Kidney epithelial cell (primary cell): ENCODE data around the gene ATOSB. TPM values are rescaled to one million over a fixed set of nuclear protein-coding genes. Genes with fewer than 3 reads are reported as not detected.

Experiments used
- DNase-seq: peaks from one replicate; pipeline ENCODE4 v3.0.0-alpha.2; 2010; ENCODE audit warnings: low read depth
- H3K27me3 ChIP-seq: 2 replicates; pipeline ENCODE4 v1.6.0; 2011; ENCODE audit warnings: low read length; ENCODE audit not compliant: control insufficient read depth, insufficient read depth
- H3K36me3 ChIP-seq: 2 replicates; pipeline ENCODE4 v1.5.1; 2011; ENCODE audit warnings: low read length; ENCODE audit not compliant: control insufficient read depth, insufficient read depth
- H3K4me3 ChIP-seq: 2 replicates; pipeline ENCODE4 v1.5.1; 2011; ENCODE audit warnings: low read depth, mild to moderate bottlenecking, control low read depth, low read length
- total RNA-seq: library from RNA; depleted of rRNA; stranded (reverse); fragments of >200 nt; gene quantifications from 2 replicates; pipeline ENCODE4 v1.2.3, GENCODE V29; 2015
- TF ChIP-seq, protein P1 (sequence below): IDR thresholded peaks from 2 replicates; pipeline ENCODE4 v1.5.1; 2011; ENCODE audit warnings: mild to moderate bottlenecking, moderate library complexity, low read length, control low read depth, inconsistent platforms; ENCODE audit not compliant: insufficient read depth, poor library complexity, severe bottlenecking

Gene ATOSB
- total RNA-seq, 1 donor from 2014 or later: 37.1 TPM

- H3K36me3 ChIP-seq: no peaks in the 10 kb centered on the region
- DNase-seq: no peak
- H3K4me3 ChIP-seq: no peak overlapping the region
- TF ChIP-seq, protein P1, sequence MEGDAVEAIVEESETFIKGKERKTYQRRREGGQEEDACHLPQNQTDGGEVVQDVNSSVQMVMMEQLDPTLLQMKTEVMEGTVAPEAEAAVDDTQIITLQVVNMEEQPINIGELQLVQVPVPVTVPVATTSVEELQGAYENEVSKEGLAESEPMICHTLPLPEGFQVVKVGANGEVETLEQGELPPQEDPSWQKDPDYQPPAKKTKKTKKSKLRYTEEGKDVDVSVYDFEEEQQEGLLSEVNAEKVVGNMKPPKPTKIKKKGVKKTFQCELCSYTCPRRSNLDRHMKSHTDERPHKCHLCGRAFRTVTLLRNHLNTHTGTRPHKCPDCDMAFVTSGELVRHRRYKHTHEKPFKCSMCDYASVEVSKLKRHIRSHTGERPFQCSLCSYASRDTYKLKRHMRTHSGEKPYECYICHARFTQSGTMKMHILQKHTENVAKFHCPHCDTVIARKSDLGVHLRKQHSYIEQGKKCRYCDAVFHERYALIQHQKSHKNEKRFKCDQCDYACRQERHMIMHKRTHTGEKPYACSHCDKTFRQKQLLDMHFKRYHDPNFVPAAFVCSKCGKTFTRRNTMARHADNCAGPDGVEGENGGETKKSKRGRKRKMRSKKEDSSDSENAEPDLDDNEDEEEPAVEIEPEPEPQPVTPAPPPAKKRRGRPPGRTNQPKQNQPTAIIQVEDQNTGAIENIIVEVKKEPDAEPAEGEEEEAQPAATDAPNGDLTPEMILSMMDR: no peak
- H3K27me3 ChIP-seq: no peaks in the 10 kb centered on the region
Measured at GRCh38 chr9:35136866-35137265, 21.2 kb upstream of the ATOSB start.

DNA sequence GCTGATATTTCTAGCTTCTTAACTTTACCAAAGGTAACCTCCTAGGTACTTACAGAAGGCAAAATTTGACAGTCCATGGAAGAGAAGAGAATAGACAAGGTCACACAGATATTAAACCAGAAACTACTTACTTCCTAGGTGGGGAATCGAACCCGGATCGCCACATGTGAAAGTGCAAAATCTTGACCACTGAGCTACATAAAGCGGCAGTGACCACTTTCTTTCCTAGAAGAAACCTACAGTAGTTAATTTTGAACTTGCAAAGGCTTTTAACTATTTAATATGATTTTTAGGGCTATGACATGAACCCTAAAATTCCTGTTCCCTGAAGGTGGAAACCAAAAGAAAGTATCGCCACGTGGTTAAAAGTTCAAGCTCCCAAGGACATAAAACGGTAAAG is 20.3 kb upstream of the ATOSB start:
- TF ChIP-seq, protein P1: no peak
- DNase-seq: no peak
- Histone ChIP-seq H3K36me3 (no peaks in the 10 kb centered on the region), H3K4me3 (no peak overlapping the region), H3K27me3 (no peaks in the 10 kb centered on the region)

- H3K36me3 ChIP-seq: no peaks in the 10 kb centered on the region
- no peak overlapping the region for H3K4me3 ChIP-seq
- no peaks in the 10 kb centered on the region for H3K27me3 ChIP-seq
- DNase-seq: no peak
- TF ChIP-seq, protein P1: no peak
Measured at GRCh38 chr9:35134920-35135319, 19.3 kb upstream of the ATOSB start.

- H3K27me3 ChIP-seq: no peaks in the 10 kb centered on the region
- TF ChIP-seq, protein P1: peak; percentile 96
- H3K36me3 ChIP-seq: no peaks in the 10 kb centered on the region
- peak overlapping the region; percentile 76 for H3K4me3 ChIP-seq
- no peak for DNase-seq
Measured at GRCh38 chr9:35116898-35117551, 1.4 kb upstream of the ATOSB start.

DNA sequence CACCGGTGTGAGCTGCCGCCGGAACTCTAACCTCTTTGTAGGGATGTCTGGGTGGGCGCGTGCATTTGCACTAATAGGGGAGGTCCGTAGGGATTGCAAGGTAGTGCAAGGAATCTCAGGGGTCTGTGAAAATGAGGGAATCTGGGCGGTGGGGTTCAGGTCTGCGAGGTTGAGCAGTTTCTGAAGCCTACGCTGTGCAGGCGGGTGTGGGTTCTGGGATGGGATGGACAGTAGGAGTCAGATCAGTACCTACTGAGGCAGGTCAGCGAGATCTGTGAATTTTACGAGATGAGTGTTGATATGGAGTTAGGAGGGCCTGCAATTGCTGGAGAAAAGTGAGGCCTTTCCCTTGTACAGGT is 856 bp upstream of the ATOSB start:
- TF ChIP-seq, protein P1: no peak
- no peak for DNase-seq
- no peaks in the 10 kb centered on the region for H3K27me3 ChIP-seq
- H3K4me3 ChIP-seq: peak overlapping the region; percentile 76
- H3K36me3 ChIP-seq: no peaks in the 10 kb centered on the region

DNA sequence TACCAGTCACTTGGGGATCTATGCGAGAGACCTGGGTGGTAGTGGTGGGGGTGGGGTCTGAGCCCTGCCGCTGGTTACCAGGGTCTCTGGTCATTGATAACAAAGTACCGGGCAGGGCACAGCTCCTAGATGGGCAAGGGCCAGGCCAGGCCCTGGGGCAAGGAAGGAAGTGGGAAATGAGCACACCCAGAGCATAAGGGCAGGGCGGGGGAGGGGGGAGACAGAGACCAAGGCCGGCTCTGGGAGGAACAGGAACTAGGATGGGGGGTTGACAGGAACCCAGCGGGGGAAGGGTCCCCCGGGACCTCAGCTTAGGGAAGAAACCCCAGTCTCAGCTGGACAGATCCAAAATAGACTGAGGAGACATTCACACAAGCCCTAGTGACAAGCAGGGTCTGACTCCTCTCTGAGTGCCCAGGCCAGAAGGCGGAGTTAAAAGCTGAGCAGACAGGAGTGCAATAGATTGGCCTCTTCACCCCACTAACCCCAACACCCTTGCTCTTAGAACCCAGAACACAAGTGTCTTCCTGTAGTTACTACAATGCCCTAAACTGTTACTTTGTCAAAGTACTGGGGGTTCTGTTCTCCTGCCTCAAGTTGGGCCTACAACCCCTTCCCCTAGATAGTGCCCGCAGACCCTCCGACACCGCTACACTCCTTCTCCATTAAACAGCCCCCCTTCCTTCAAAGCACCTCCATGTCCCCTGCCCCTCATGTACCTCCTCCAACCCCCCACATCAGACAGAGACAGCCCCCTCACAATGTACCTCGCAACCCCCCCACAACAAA is 628 bp downstream of the ATOSB start:
- Histone ChIP-seq H3K4me3 (peak overlapping the region; percentile 76), H3K36me3 (no peaks in the 10 kb centered on the region), H3K27me3 (no peaks in the 10 kb centered on the region)
- no peak for DNase-seq
- TF ChIP-seq, protein P1: no peak
